Articular chondrocyte of knee joint (primary cell): ENCODE measurements around the gene POLR2B. TPM values are rescaled to one million over a fixed set of nuclear protein-coding genes. Genes with fewer than 3 reads are reported as not detected.

Experiments
- small RNA-seq: library from RNA; depleted of rRNA; stranded (forward); fragments of <200 nt; gene quantifications from one replicate; pipeline ENCODE3, GENCODE V24; 2012
- total RNA-seq: library from RNA; depleted of rRNA; stranded (reverse); fragments of >200 nt; gene quantifications from 2 replicates; pipeline ENCODE4 v1.2.3, GENCODE V29; 2012

Gene POLR2B
- 101 and 118 TPM in 2 replicates for total RNA-seq

DNA sequence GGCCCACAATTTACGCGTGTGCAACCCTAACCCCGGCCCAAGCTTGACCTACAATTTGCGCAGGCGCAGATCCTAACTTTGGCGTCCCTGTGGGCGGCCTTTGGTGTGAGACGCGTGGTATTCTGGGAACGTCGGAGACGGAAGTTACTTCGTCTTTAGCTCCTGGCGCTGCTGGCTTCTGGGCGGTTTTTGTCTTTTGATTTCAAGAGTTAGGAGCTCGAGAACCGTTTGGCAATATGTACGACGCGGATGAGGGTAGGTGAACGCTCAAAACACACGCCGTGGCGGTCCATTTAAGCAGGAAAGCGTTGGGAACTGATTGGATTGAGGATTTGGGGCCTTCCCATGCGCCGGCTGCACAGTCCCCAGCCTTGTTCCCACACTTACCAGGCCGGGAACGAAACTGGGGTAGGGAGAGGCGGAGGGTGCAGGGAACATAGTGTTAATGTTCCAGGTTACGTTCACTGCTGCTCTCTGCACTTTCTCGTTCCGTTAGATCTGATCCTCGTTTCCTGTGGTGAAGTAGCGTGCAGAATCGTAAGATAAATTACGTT is at the start of gene POLR2B:
Gene POLR2B (plus strand): TSS at position 147 of the 554 bp plus-strand sequence. CDS start 90 bp downstream, at position 237.

GRCh38 chr4:56977321-56978012 is 1.2 kb upstream of the POLR2B start, which contains the start of gene NOA1:
TSS of gene NOA1 (minus strand) at chr4:56977606. CDS start at chr4:56977585, 21 bp downstream.

Small RNA genes within 50 kb of the gene (small RNA-seq; reads per million reads assigned to genes)
- gene RNU6-998P: not detected

Other genes with a start within 250 kb of the POLR2B start
- gene SPINK2, start 157.2 kb upstream of the POLR2B start, total RNA-seq: not detected in 2 replicates
- gene REST, start 71.0 kb upstream of the POLR2B start, total RNA-seq: 51.1 and 62.0 TPM in 2 replicates
- 21.2 and 23.0 TPM in 2 replicates for gene NOA1, start 1.3 kb upstream of the POLR2B start, total RNA-seq
- gene IGFBP7, start 131.5 kb downstream of the POLR2B start, total RNA-seq: 71.1 and 256 TPM in 2 replicates